ENCODE data around the gene TMED8.

Gene TMED8

GRCh38 chr14:77296155-77296554, 80.7 kb downstream of the TMED8 start:
- no peak overlapping the region for H3K4me3 ChIP-seq (ENCODE audit: control insufficient read depth, low read depth, low read length)
- TF ChIP-seq, protein P1, sequence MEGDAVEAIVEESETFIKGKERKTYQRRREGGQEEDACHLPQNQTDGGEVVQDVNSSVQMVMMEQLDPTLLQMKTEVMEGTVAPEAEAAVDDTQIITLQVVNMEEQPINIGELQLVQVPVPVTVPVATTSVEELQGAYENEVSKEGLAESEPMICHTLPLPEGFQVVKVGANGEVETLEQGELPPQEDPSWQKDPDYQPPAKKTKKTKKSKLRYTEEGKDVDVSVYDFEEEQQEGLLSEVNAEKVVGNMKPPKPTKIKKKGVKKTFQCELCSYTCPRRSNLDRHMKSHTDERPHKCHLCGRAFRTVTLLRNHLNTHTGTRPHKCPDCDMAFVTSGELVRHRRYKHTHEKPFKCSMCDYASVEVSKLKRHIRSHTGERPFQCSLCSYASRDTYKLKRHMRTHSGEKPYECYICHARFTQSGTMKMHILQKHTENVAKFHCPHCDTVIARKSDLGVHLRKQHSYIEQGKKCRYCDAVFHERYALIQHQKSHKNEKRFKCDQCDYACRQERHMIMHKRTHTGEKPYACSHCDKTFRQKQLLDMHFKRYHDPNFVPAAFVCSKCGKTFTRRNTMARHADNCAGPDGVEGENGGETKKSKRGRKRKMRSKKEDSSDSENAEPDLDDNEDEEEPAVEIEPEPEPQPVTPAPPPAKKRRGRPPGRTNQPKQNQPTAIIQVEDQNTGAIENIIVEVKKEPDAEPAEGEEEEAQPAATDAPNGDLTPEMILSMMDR (IDR thresholded peaks at IDR 0.05; ENCODE audit: control insufficient read depth, insufficient read depth, low read depth, low read length, missing control alignments), result no peak
- DNase-seq (ENCODE audit: low read depth), result no peak

DNA sequence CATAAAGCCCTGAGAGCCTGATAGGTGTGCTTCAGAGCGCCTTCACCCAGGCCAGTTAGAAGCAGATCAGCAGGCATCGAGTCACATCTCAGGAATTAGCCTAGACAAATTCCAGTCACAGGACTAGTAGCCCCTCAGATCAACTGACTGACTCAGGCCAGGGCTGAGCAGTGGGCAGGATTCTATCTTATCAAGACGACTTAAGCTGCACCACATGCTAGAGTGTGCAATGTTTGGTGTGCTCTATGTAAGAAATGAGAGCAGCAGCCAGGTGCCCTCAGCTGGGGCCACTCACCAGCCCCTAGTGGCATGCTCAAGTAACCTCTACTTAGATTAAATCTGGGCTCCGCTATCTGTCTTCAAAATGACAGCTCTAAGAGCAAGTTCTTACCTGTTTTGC, 86.2 kb downstream of the TMED8 start:
- DNase-seq (ENCODE audit: low read depth), result no peak
- TF ChIP-seq, protein P1 (IDR thresholded peaks at IDR 0.05; ENCODE audit: control insufficient read depth, insufficient read depth, low read depth, low read length, missing control alignments), result no peak
- no peak overlapping the region for H3K4me3 ChIP-seq (ENCODE audit: control insufficient read depth, low read depth, low read length)

GRCh38 chr14:77286576-77286975, 90.3 kb downstream of the TMED8 start:
- no peak for DNase-seq (ENCODE audit: low read depth)
- TF ChIP-seq, protein P1 (IDR thresholded peaks at IDR 0.05; ENCODE audit: control insufficient read depth, insufficient read depth, low read depth, low read length, missing control alignments), result no peak
- no peak overlapping the region for H3K4me3 ChIP-seq (ENCODE audit: control insufficient read depth, low read depth, low read length)
